NCI-H146 treated with DMSO at 0.1 percent for 48 hours (cell line): Measurements from ENCODE around the gene WSB1.
"Not testable (repeated sequence)": the region's sequence is repeated elsewhere in the genome, so short reads cannot be mapped to it uniquely, and the experiment has no call there.

Experiments used
- DNase-seq: peaks from one replicate; lab custom pipeline; 2025; ENCODE audit not compliant: unreplicated experiment; lab: John Stamatoyannopoulos, UW

WSB1 gene, protein sequence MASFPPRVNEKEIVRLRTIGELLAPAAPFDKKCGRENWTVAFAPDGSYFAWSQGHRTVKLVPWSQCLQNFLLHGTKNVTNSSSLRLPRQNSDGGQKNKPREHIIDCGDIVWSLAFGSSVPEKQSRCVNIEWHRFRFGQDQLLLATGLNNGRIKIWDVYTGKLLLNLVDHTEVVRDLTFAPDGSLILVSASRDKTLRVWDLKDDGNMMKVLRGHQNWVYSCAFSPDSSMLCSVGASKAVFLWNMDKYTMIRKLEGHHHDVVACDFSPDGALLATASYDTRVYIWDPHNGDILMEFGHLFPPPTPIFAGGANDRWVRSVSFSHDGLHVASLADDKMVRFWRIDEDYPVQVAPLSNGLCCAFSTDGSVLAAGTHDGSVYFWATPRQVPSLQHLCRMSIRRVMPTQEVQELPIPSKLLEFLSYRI

DNA sequence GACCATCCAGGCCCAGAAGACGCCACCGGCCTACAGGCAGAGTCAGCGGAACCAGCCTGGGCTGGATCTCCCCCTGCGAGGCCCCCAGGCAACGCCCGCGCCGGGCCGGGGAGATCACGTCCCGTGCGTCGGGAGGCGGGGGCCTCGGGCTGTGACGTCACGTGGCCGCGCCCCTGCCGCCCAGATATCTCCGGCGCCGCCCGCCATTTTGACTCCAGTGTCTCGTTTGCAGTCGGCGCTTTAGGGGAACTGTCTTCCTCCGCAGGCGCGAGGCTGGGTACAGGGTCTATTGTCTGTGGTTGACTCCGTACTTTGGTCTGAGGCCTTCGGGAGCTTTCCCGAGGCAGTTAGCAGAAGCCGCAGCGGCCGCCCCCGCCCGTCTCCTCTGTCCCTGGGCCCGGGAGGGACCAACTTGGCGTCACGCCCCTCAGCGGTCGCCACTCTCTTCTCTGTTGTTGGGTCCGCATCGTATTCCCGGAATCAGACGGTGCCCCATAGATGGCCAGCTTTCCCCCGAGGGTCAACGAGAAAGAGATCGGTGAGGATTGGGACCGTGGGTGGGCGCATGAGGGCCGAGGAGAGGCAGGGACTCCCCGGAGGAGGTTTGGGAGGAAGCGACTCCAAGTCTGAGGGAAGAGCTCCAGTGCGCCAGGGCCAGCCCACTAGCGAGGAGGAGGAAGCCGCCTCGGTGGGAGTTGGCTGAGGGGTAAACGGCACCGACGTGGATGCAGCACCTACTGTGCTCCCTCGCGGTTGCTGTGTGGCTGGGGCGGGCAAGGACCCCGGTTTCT is at the start of gene WSB1:
WSB1 (plus strand) TSS at position 217 of the 791 bp plus-strand sequence; CDS start at position 499, 282 bp downstream.
- peak; percentile 85 for DNase-seq

DNA sequence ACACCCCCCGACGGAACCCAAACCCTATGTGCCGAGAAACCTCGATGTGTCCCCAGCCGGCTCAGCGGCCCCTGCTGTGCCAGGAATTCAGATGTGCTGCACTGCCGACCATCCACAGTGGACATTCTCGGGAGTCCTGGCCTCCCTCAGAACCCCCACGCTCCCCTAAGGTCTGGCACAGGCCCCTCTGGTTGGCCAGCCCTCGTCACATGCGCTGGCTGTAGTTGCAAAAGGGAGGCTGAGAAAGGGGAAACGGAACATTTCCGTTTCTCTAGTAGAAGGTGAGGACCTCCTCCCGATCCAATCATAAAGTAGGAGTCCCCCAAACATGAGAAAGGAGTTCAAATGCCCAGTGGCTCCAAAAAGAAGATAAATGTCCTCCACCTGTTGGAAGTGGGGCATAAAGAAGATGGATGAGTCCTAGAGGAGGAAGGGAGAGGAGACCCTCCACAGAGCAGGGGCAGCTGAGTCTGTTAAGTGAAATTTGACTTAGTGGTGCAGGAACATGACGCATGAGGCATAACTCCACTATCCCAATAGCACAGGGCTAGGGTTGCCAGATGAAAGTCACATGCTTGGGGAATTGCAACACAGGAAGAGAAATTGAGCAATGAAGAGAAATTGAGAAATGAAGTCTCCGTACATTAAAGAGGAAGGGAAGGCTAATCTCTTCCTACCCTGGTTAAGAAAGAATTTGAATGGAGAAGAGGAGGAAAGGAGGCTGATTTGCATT is 49.3 kb upstream of the WSB1 start:
- no peak for DNase-seq

DNA sequence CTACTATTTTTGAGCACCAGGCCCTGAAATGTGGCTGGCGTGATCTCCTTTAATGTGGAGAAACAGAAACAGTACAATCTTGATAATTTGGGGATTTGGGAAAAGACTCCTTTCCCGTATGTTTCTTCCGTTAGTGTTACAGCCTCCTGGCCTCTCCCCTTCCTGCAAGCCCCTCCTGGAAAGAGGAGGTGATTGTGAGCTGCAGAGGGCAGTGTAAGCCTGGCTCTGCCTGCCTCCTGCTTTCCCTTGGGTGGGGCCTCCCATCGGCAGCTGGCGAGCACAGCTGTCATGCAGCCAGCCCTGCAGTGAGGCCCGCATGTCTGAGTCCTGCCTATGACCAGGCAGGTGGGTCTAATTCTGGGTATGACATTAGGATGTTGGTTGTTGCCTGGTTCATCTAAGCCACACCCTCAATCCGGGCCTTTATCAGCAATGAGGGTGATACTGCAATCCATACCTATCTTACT is 48.7 kb upstream of the WSB1 start:
- peak; percentile 61 for DNase-seq

GRCh38 chr17:27246537-27246936 is 47.4 kb upstream of the WSB1 start:
- no peak for DNase-seq

DNA sequence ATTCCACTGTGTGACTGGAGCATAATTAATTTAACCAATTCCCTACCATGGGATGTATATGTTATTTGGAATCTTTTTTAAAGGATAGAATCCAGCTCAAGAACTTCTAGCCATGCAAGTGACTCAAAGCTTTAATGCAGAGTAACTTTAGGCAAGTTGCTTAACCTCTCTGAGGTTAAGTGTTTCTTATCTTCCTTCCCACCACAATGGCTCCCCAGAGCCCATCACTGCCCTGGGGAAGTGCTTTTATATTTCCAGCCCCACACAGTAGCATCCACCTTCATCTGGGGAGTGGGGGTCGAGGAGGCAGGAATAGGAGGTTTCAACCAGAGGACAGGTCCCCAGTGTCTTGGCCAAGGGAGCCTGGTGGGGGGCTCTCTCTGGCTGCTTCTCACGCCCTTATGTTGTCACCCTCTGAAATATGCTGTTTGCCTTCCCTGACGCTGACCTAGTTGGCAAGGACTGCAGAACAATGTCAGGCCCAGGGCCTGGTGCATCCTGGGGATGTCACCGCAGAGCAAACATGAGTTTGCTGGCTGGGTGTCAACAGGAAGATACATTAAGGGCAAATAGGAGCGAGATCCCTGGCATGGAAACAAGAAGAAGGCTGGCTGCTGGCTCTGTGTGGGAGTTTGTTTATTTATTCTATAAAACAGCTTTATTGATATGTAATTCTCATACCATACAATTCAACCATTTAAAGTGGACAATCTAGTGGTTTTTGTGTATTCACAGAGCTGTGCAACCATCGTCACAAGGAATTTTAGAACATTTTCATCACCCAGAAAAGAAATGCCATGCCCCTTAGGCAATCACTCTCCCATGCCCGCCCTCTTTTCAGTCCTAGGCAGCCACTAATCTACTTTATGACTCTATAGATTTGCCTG is 46.6 kb upstream of the WSB1 start:
- no peak for DNase-seq

DNA sequence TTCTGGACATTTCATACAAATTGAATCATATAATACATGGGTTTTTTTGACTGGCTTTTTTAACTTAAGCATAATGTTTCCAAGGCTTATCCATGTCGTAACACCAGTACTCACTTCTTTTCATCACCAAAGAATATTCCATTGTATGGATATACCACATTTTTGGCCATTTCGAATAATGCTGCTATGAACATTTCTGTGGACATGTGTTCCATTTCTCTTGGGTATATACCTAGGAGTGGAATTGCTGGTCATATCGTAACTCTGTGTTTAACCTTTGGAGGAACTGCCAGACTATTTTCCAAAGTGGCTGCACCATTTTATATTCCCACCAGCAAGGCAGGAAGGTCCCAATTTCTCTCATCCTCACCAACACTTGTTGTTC is 46.0 kb upstream of the WSB1 start:
- DNase-seq = no peak

- DNase-seq = not testable (repeated sequence)
Measured at GRCh38 chr17:27250791-27251190, 43.1 kb upstream of the WSB1 start.

DNA sequence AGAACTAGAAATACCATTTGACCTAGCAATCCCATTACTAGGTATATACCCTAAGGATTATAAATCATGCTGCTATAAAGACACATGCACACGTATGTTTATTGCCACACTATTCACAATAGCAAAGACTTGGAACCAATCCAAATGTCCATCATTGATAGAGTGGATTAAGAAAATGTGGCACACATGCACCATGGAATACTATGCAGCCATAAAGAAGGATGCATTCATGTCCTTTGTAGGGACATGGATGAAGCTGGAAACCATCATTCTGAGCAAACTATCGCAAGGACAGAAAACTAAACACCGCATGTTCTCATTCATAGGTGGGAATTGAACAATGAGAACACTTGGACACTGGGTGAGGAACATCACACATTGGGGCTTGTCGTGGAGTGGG is 39.1 kb upstream of the WSB1 start:
- not testable (repeated sequence) for DNase-seq

DNA sequence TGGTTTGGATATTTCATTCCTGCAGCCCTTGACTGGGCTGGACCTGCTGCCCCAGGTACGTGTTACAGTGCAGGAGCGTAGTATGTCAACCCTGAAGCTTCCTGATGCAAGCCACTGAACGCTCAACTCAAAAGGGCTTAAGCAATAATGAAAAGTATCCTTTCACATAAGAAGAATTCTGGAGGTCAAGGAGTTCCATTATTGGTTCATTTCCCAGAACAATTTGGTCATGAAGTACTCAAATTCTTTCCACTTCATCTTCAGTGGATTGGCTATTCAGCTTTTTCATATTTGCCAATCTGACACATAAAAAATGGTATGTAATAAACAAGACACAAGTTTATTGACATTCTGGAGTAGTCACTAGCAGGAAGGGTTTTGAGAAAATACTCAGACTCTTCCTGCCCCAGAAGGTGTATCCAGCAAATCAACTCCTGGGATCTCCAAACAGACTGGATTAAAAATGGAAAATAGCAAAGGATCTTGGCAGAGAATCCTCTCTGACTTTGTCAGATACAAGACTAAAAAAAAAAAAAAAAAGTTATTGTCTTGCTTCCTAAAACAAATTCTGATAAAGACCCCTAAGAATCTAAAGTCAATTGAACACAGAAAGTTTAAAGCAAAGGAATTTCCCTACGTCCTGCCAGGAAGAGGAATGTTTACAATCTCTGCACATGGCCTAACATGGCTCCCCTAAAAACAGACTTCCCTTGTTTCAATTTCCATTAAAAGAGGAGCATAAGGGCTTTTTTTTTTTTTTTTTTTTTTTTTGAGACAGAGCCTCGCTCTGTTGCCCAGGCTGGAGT is 37.5 kb upstream of the WSB1 start:
- DNase-seq = no peak

DNA sequence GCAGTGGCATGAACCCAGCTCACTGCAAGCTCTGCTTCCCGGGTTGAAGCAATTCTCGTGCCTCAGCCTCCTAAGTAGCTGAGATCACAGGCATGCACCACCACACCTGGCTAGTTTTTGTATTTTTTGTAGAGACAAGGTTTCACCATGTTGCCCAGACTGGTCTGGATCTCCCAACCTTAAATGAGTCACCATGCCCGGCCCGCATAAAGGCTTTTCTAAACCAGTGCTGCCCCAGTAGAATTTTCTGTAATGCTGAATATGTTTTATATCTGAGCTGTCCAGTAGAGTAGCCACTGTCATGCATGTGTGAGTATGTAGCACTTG is 36.9 kb upstream of the WSB1 start:
- no peak for DNase-seq

DNA sequence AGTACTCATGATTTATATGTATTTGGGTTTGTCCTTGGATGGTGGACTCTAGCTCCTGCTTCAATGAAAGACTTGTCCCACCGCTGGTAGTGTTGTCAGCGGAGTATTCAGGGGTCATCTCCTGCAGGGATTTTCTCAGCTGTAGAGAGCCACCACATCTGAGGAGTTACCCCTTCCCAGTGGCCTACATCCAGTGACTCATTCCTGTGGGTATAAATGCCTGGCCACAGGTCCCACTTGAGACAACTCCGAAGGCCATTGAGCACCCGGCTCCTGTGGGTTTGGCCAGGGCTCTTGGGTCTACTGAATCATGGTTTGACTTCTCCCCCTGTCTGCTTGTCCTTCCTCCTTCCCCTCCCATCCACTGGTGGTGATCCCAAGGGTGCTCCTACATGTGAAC is 34.6 kb upstream of the WSB1 start:
- no peak for DNase-seq

DNA sequence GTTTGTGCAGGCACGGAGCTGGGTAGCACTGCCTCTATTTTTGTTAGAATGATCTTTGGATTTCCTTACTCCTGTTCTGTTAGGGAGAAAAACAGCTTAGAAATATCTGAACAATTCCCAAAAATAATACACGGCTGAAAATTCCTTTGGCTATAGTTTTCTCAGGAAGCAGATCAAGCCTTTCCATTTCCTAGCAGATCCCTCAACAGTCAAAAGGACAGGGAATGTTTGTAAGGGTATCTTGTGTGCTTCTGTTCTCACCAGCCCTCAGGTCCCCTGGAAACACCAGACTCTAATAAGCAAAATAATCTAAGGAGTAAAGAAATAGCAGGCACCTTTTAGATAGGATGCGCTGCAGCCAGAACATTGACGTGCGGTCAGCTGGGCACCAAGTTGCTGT is 30.5 kb upstream of the WSB1 start:
- DNase-seq = no peak

- DNase-seq = no peak
Measured at GRCh38 chr17:27264068-27264812, 29.7 kb upstream of the WSB1 start.

- no peak for DNase-seq
Measured at GRCh38 chr17:27265333-27265732, 28.6 kb upstream of the WSB1 start.

GRCh38 chr17:27266228-27266627 is 27.7 kb upstream of the WSB1 start:
- DNase-seq = no peak

DNA sequence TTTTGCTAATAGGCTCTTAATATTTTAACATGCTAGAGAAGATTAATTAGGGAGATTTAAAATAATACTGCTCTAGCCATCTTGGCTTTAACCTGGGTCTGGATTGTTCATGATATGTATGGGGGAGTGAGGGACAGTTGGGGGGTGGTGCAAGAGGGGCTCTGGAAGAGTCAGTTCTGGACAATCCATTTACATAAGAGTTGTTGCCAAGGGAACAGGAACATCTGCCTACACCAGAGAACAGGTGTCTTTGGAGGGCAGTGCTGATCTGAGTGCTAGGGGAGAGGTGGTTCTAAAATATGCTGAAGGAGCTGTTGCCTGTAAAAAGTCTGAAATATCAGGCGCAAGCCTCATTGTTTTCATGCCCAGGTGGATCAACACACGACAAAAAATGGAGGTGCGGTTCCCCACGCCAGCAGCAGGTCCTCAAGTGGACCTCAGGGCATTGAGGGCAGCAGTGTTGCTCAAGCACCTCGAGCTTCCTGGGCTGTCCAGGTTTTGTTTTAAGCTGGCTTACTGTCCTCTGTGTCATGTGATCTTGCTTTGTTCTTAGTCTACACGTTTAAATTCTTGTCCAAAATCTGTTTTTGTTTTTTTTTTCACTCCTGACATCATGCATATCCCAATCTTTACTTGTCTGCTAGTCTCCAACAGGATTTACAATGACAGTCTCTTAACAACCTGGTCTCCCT is 25.4 kb upstream of the WSB1 start:
- peak; percentile 31 for DNase-seq

GRCh38 chr17:27269201-27269600 is 24.7 kb upstream of the WSB1 start:
- no peak for DNase-seq

GRCh38 chr17:27269974-27270373 is 23.9 kb upstream of the WSB1 start:
- DNase-seq = no peak
